IMR-90 (cell line): ENCODE results near the gene ZCCHC17. TPM values are rescaled to one million over a fixed set of nuclear protein-coding genes. Genes with fewer than 3 reads are reported as not detected.
"Not testable (repeated sequence)": the region's sequence is repeated elsewhere in the genome, so short reads cannot be mapped to it uniquely, and the experiment has no call there.

Experiments
- ATAC-seq: fragments of 200-7000 bp; cut with Tn5 transposase; 2 replicates; pipeline ENCODE4 v1.9.1; 2020; ENCODE audit warnings: low read depth, mild to moderate bottlenecking, moderate library complexity
- BruUV-seq: library from RNA; stranded (reverse); fragments of 400-500 nt; replicated peaks from 2 replicates; lab custom pipeline; 2021; lab: Mats Ljungman, UMichigan
- CTCF ChIA-PET: fragments of 300-600 bp; formaldehyde crosslinking; extraction: SDS; loops from one replicate; lab custom pipeline; 2021; ENCODE audit warnings: antibody characterized with exemption; lab: Yijun Ruan, JAX
- POLR2A ChIA-PET: fragments of 300-600 bp; sonication (Branson Sonifier 250); formaldehyde crosslinking; loops from one replicate; lab custom pipeline; 2022; ENCODE audit warnings: antibody characterized with exemption; ENCODE audit not compliant: unreplicated experiment; lab: Charles Lee
- DNase-seq: peaks from one replicate; pipeline ENCODE4 v3.0.0; 2013
- H2AFZ ChIP-seq: replicated peaks from 2 replicates; pipeline ENCODE3; 2013; ENCODE audit warnings: low read length, mild to moderate bottlenecking; ENCODE audit not compliant: poor library complexity
- H2AK5ac ChIP-seq: 2 replicates; pipeline ENCODE4 v1.6.1; 2013; ENCODE audit warnings: low read depth, low read length, inconsistent platforms
- H2AK9ac ChIP-seq: replicated peaks from 2 replicates; pipeline ENCODE3; 2013; ENCODE audit warnings: mild to moderate bottlenecking, low read depth, low read length, moderate library complexity; ENCODE audit not compliant: poor library complexity
- H2BK120ac ChIP-seq: 2 replicates; pipeline ENCODE4 v1.6.1; 2013; ENCODE audit warnings: low read depth, low read length, inconsistent platforms
- H2BK15ac ChIP-seq: 3 replicates; pipeline ENCODE4 v1.6.1; 2013; ENCODE audit warnings: low read depth, low read length, inconsistent platforms
- H2BK20ac ChIP-seq: 2 replicates; pipeline ENCODE4 v1.6.1; 2013; ENCODE audit warnings: low read depth, mild to moderate bottlenecking, inconsistent platforms, low read length, moderate library complexity
- H2BK5ac ChIP-seq: 2 replicates; pipeline ENCODE4 v1.6.1; 2013; ENCODE audit warnings: mild to moderate bottlenecking, low read depth, low read length, inconsistent platforms; ENCODE audit not compliant: poor library complexity, severe bottlenecking
- H3K14ac ChIP-seq: replicated peaks from 2 replicates; pipeline ENCODE4 v1.6.1; 2013; ENCODE audit warnings: low read depth, low read length, inconsistent platforms
- H3K18ac ChIP-seq: 2 replicates; pipeline ENCODE4 v1.6.1; 2013; ENCODE audit warnings: low read depth, low read length, control low read depth
- H3K23ac ChIP-seq: 2 replicates; pipeline ENCODE4 v1.6.1; 2013; ENCODE audit warnings: low read depth, low read length, inconsistent platforms
- H3K27ac ChIP-seq: 2 replicates; pipeline ENCODE4 v1.5.1; 2013; ENCODE audit warnings: mild to moderate bottlenecking, control low read depth, low read length; ENCODE audit not compliant: insufficient read depth
- H3K27me3 ChIP-seq: 2 replicates; pipeline ENCODE4 v1.6.1; 2013; ENCODE audit warnings: low read length; ENCODE audit not compliant: control insufficient read depth, insufficient read depth
- H3K36me3 ChIP-seq: 2 replicates; pipeline ENCODE4 v1.6.1; 2013; ENCODE audit warnings: low read length, mixed read lengths; ENCODE audit not compliant: control insufficient read depth, insufficient read depth
- H3K4ac ChIP-seq: 2 replicates; pipeline ENCODE4 v1.6.1; 2013; ENCODE audit warnings: low read depth, low read length, inconsistent platforms
- H3K4me1 ChIP-seq: 2 replicates; pipeline ENCODE4 v1.6.1; 2013; ENCODE audit warnings: low read length, mixed read lengths; ENCODE audit not compliant: control insufficient read depth, insufficient read depth
- H3K4me2 ChIP-seq: 2 replicates; pipeline ENCODE4 v1.6.1; 2013; ENCODE audit warnings: low read depth, mild to moderate bottlenecking, control low read depth, low read length, moderate library complexity
- H3K4me3 ChIP-seq: 2 replicates; pipeline ENCODE4 v1.5.1; 2013; ENCODE audit warnings: low read depth, mild to moderate bottlenecking, control low read depth, low read length, moderate library complexity; ENCODE audit not compliant: insufficient read depth
- H3K56ac ChIP-seq: 2 replicates; pipeline ENCODE4 v1.6.1; 2013; ENCODE audit warnings: low read length, inconsistent platforms; ENCODE audit not compliant: insufficient read depth; ENCODE audit errors: extremely low read depth
- H3K79me1 ChIP-seq, 2 experiments: 2 replicates each; pipeline ENCODE4 v1.6.1; 2013; ENCODE audit warnings: low read length in 2 of 2, inconsistent platforms in 1 of 2, low read depth in 1 of 2
- H3K9ac ChIP-seq: 2 replicates; pipeline ENCODE4 v1.6.1; 2013; ENCODE audit warnings: low read depth, low read length, control low read depth
- H3K9me1 ChIP-seq: 2 replicates; pipeline ENCODE4 v1.6.1; 2013; ENCODE audit warnings: low read length, inconsistent platforms; ENCODE audit not compliant: insufficient read depth
- H3K9me3 ChIP-seq: 2 replicates; pipeline ENCODE4 v1.6.1; 2013; ENCODE audit warnings: low read length; ENCODE audit not compliant: control insufficient read depth, insufficient read depth
- H4K20me1 ChIP-seq: 2 replicates; pipeline ENCODE4 v1.6.1; 2013; ENCODE audit warnings: low read length, inconsistent platforms; ENCODE audit not compliant: insufficient read depth
- H4K5ac ChIP-seq: 2 replicates; pipeline ENCODE4 v1.6.1; 2013; ENCODE audit warnings: mild to moderate bottlenecking, low read depth, low read length, control low read depth
- H4K8ac ChIP-seq, 2 experiments: 2 replicates each; pipeline ENCODE4 v1.6.1; 2013; ENCODE audit warnings: low read depth in 2 of 2, low read length in 2 of 2, control low read depth in 1 of 2, inconsistent platforms in 1 of 2
- H4K91ac ChIP-seq: 2 replicates; pipeline ENCODE4 v1.6.1; 2013; ENCODE audit warnings: low read depth, low read length, inconsistent platforms; ENCODE audit not compliant: insufficient read depth
- WGBS, 2 experiments: methylation state at CpG; one replicate each; pipeline versions ENCODE4 v1.1.5 to v1.1.7; 2013; ENCODE audit warnings: missing lambda C conversion rate in 2 of 2; ENCODE audit not compliant: insufficient read length in 1 of 2; ENCODE audit errors: extremely low coverage in 2 of 2; 5-methylcytosine and 5-hydroxymethylcytosine counted together
- dilution Hi-C: fragments of 300-500 bp; cut with HindIII; formaldehyde crosslinking; loops from one replicate; pipeline ENCODE4 v1.14.3; 2018; ENCODE audit warnings: low sequenced_read_pairs; ENCODE audit not compliant: unreplicated experiment
- in situ Hi-C: fragments of 300-500 bp; cut with MboI; formaldehyde crosslinking; loops from 3 replicates; pipeline ENCODE4 v1.14.3; 2019; ENCODE audit warnings: low sequenced_read_pairs, inconsistent platforms, mixed read lengths
- intact Hi-C: fragments of 100-400 bp; cut with micrococcal nuclease; formaldehyde crosslinking; loops from 2 replicates; pipeline ENCODE4 v1.10.0; 2022
- polyA plus RNA-seq, 3 experiments: library from polyadenylated mRNA; depleted of rRNA; stranded (reverse); fragments of >200 nt; gene quantifications; 2 replicates each; pipeline ENCODE4 v1.2.3, GENCODE V29; 2012; ENCODE audit warnings: low replicate concordance in 1 of 3
- total RNA-seq: library from RNA; depleted of rRNA; stranded (reverse); fragments of >200 nt; gene quantifications from 2 replicates; pipeline ENCODE4 v1.2.3, GENCODE V29; 2012

Gene ZCCHC17
- total and polyA plus RNA-seq, 2 of the 4 experiments (the other 2 are of a cell fraction) = 48.4 to 48.9 TPM

DNA sequence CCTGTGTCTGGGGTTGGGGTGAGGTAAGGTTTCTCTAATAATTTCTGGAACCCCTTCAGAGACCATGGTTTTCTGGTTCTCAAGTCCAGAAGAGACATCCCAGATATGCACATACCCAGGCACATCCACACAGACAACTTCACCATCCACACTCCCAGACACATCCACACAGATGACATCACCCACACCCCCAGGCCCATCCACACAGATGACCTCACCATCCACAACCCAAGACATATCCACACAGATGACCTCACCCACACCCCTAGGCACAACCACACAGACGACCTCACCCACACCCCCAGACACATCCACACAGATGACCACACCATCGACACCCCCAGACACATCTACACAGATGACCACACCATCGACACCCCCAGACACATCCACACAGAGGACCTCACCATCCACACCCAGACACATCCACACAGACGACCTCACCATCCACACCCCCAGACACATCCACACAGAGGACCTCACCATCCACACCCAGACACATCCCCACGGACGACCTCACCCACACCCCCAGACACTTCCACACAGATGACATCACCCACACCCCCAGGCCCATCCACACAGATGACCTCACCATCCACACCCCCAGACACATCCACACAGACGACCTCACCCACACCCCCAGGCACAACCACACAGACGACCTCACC, 89.9 kb downstream of the ZCCHC17 start:
- H2AK9ac ChIP-seq, H3K9me1 ChIP-seq, H3K9me3 ChIP-seq, H3K4me3 ChIP-seq, in situ Hi-C loops, H3K79me1 ChIP-seq, H2BK120ac ChIP-seq, dilution Hi-C loops, H3K18ac ChIP-seq, H4K5ac ChIP-seq, H2BK15ac ChIP-seq, ATAC-seq, H4K8ac ChIP-seq, H4K20me1 ChIP-seq, H2BK20ac ChIP-seq, H3K9ac ChIP-seq, H3K56ac ChIP-seq, H3K36me3 ChIP-seq, H4K91ac ChIP-seq, POLR2A ChIA-PET, BruUV-seq, H2BK5ac ChIP-seq, H3K4me2 ChIP-seq, H3K4me1 ChIP-seq, H3K23ac ChIP-seq, DNase-seq, H2AK5ac ChIP-seq, H3K14ac ChIP-seq, H2AFZ ChIP-seq, H3K27me3 ChIP-seq, CTCF ChIA-PET, intact Hi-C loops, H3K4ac ChIP-seq, H3K27ac ChIP-seq: not testable (repeated sequence)
- WGBS, 2 experiments = 71% methylated on average over 5 of the region's 8 CpGs; no CpG with 5 or more reads in 1 of the 2 experiments
